SU-DHL-6 (cell line): ENCODE results near the gene NRBF2.
"Not testable (repeated sequence)": the region's sequence is repeated elsewhere in the genome, so short reads cannot be mapped to it uniquely, and the experiment has no call there.

Source experiments
- H2AFZ ChIP-seq: fragments of 200-600 bp; sonication (generic); 2 replicates; pipeline ENCODE4 v1.6.1; 2014; ENCODE audit warnings: low read depth, mild to moderate bottlenecking, moderate library complexity, mixed read lengths, antibody characterized with exemption, low read length; ENCODE audit not compliant: severe bottlenecking
- H3F3A ChIP-seq: fragments of 200-600 bp; shearing (Covaris generic); 2 replicates; pipeline ENCODE4 v1.6.0; 2016; ENCODE audit warnings: antibody characterized with exemption, mild to moderate bottlenecking; ENCODE audit not compliant: insufficient read depth
- H3K27ac ChIP-seq: fragments of 200-600 bp; sonication (generic); 2 replicates; pipeline ENCODE4 v1.5.1; 2016; ENCODE audit warnings: low read depth, mild to moderate bottlenecking, low read length, moderate library complexity, mixed read lengths
- H3K27me3 ChIP-seq: fragments of 200-600 bp; sonication (generic), shearing (Covaris generic); 2 replicates; pipeline ENCODE4 v1.6.0; 2014; ENCODE audit warnings: mild to moderate bottlenecking, low read length
- H3K36me3 ChIP-seq: fragments of 200-600 bp; sonication (generic); 2 replicates; pipeline ENCODE4 v1.6.1; 2014; ENCODE audit warnings: mild to moderate bottlenecking, low read length, mixed read lengths
- H3K4me2 ChIP-seq: fragments of 300-600, 200-600 bp; shearing (Covaris generic), sonication (generic); 2 replicates; pipeline ENCODE4 v1.6.0; 2014; ENCODE audit warnings: low read length, low read depth, mild to moderate bottlenecking; ENCODE audit not compliant: poor library complexity, severe bottlenecking
- H3K4me3 ChIP-seq: fragments of 200-600 bp; sonication (generic); 2 replicates; pipeline ENCODE4 v1.5.1; 2014; ENCODE audit warnings: antibody characterized with exemption, low read length, mild to moderate bottlenecking, mixed read lengths; ENCODE audit not compliant: insufficient read depth, poor library complexity, severe bottlenecking
- H3K79me2 ChIP-seq: fragments of 200-600 bp; sonication (generic); 2 replicates; pipeline ENCODE4 v1.6.1; 2014; ENCODE audit warnings: mild to moderate bottlenecking, low read length, moderate library complexity; ENCODE audit not compliant: insufficient read depth
- H3K9ac ChIP-seq: fragments of 200-600 bp; sonication (generic); 2 replicates; pipeline ENCODE4 v1.7.0; 2014; ENCODE audit warnings: mild to moderate bottlenecking, low read length
- H3K9me2 ChIP-seq: fragments of 200-600 bp; sonication (generic); replicated peaks from 2 replicates; pipeline ENCODE4 v1.6.1; 2014; ENCODE audit warnings: low read length; ENCODE audit not compliant: insufficient read depth
- H3K9me3 ChIP-seq: fragments of 200-600 bp; sonication (generic); 2 replicates; pipeline ENCODE4 v1.6.1; 2014; ENCODE audit warnings: low read length, mixed read lengths; ENCODE audit not compliant: insufficient read depth
- H4K20me1 ChIP-seq: fragments of 200-600 bp; sonication (generic); 2 replicates; pipeline ENCODE4 v1.6.1; 2014; ENCODE audit warnings: low read depth, mild to moderate bottlenecking, antibody characterized with exemption, low read length, moderate library complexity, mixed read lengths
- EZH2phosphoT487 ChIP-seq: fragments of 200-600 bp; sonication (generic), shearing (Covaris generic); conservative IDR thresholded peaks from 2 replicates; pipeline ENCODE4 v1.6.1; 2018; ENCODE audit warnings: mild to moderate bottlenecking, antibody characterized with exemption, low read length, moderate library complexity, mixed read lengths
- TF ChIP-seq, protein P1 (sequence below): fragments of 200-600 bp; sonication (generic); IDR thresholded peaks from one replicate; pipeline ENCODE4 v1.5.1; 2017; ENCODE audit warnings: antibody characterized with exemption, mild to moderate bottlenecking, low read length, moderate library complexity; ENCODE audit not compliant: insufficient read depth, poor library complexity, severe bottlenecking

Gene NRBF2

DNA sequence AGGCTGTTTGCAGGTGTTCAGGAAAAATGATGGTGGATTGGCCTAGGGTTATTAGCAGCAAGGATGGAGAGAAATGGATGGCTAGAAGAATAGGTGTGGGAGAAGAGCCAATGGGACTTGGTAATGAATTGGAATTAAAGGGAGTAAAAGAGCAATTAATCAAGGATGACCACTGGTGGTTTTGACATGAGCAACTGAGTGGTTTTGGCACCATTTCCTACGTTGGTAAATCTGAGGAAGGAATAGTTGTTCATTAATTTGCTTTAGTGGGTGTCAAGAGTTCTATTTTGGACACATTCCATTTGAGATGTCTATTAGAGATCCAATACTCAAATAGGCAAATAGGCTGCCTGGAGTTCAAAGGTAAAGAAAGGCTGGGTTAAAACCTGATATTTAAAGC lies 38.2 kb upstream of the NRBF2 start:
- H3K27ac ChIP-seq: no peak overlapping the region
- no peaks in the 10 kb centered on the region for H3K79me2 ChIP-seq
- no peak overlapping the region for H2AFZ ChIP-seq
- H3K4me2 ChIP-seq: no peak overlapping the region
- no peak overlapping the region for H3K4me3 ChIP-seq
- H3K36me3 ChIP-seq: no peaks in the 10 kb centered on the region
- H3K9me3 ChIP-seq: no peaks in the 10 kb centered on the region
- no peak for TF ChIP-seq EZH2phosphoT487
- TF ChIP-seq, protein P1, sequence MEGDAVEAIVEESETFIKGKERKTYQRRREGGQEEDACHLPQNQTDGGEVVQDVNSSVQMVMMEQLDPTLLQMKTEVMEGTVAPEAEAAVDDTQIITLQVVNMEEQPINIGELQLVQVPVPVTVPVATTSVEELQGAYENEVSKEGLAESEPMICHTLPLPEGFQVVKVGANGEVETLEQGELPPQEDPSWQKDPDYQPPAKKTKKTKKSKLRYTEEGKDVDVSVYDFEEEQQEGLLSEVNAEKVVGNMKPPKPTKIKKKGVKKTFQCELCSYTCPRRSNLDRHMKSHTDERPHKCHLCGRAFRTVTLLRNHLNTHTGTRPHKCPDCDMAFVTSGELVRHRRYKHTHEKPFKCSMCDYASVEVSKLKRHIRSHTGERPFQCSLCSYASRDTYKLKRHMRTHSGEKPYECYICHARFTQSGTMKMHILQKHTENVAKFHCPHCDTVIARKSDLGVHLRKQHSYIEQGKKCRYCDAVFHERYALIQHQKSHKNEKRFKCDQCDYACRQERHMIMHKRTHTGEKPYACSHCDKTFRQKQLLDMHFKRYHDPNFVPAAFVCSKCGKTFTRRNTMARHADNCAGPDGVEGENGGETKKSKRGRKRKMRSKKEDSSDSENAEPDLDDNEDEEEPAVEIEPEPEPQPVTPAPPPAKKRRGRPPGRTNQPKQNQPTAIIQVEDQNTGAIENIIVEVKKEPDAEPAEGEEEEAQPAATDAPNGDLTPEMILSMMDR: no peak
- no peaks in the 10 kb centered on the region for H3K27me3 ChIP-seq
- H4K20me1 ChIP-seq: no peaks in the 10 kb centered on the region
- no peaks in the 10 kb centered on the region for H3F3A ChIP-seq
- no peaks in the 10 kb centered on the region for H3K9me2 ChIP-seq
- no peak overlapping the region for H3K9ac ChIP-seq

DNA sequence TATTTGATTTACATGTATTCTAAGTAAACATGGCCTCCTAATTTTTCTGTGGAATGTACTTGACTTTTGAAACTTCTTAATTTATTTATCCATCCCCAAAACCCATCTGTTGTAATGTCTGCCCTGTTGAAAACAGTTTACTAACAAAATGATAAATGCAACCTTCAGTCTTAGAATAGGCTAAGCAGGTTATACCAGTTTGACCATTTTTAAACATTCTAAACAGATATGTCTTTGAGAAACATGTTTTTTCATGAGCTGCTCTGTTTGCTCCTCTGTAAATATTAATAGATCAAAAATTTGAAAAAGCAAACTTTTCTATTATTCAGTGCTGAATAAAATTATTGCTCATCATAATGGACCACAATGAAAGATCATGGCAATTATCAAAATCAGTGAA lies 33.4 kb upstream of the NRBF2 start:
- no peaks in the 10 kb centered on the region for H3K9me2 ChIP-seq
- H3K79me2 ChIP-seq: no peaks in the 10 kb centered on the region
- no peak overlapping the region for H3K4me2 ChIP-seq
- H3K4me3 ChIP-seq: no peak overlapping the region
- H4K20me1 ChIP-seq: no peaks in the 10 kb centered on the region
- H3K27me3 ChIP-seq: no peaks in the 10 kb centered on the region
- H3K9me3 ChIP-seq: no peaks in the 10 kb centered on the region
- no peak overlapping the region for H3K9ac ChIP-seq
- no peaks in the 10 kb centered on the region for H3F3A ChIP-seq
- no peak overlapping the region for H2AFZ ChIP-seq
- H3K36me3 ChIP-seq: no peaks in the 10 kb centered on the region
- no peak overlapping the region for H3K27ac ChIP-seq
- TF ChIP-seq, protein P1: no peak
- TF ChIP-seq EZH2phosphoT487: no peak

DNA sequence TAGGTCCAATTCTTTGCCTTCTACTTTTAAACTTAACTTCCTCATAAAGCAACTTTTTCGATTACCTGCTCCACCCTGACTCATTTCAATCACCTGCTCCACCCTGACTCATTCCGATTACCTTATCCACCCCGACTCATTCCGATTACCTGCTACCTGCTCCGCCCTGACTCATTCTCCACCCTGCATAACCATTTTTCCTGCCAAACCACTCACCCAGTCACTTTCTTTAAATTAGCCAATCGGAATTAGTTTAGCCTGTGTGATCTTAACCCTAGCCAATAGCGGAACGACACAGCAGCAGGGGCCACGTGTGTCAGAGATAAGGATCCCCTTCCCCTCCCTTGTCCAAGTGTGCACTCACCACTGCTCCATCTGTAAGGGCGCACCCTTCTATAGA lies 32.0 kb upstream of the NRBF2 start:
- not testable (repeated sequence) for H3K9me3 ChIP-seq, H3K79me2 ChIP-seq, H2AFZ ChIP-seq, H3F3A ChIP-seq, H3K4me2 ChIP-seq, H3K27me3 ChIP-seq, H3K9me2 ChIP-seq, H3K4me3 ChIP-seq, H4K20me1 ChIP-seq, H3K9ac ChIP-seq, H3K27ac ChIP-seq, H3K36me3 ChIP-seq

DNA sequence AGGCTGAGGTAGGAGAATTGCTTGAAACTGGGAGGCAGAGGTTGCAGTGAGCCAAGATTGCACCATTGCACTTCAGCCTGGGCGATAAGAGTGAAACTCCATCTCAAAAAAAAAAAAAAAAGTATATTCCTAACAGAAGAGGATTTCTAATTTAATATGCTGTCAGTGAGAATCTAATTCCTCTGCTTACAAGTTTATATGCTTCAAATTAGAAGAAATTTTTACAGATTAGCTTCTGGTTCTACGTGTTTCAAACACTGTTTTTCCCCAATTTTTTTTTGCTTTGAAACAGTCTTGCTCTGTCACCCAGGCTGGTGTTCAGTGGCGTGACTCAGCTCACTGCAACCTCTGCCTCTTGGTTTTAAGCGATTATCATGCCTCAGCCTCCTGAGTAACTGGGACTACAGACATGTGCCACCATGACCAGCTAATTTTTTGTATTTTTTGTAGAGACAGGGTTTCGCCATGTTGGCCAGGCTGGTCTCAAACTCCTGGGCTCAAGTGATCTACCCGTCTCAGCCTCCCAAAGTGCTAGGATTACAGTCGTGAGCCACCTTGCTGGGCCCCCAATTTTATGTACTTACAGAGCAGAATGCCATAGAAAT lies 30.7 kb upstream of the NRBF2 start:
- not testable (repeated sequence) for H3K9ac ChIP-seq, H3K4me3 ChIP-seq, H3F3A ChIP-seq, H3K9me2 ChIP-seq, H4K20me1 ChIP-seq, H2AFZ ChIP-seq, H3K27ac ChIP-seq, H3K79me2 ChIP-seq, H3K27me3 ChIP-seq, H3K9me3 ChIP-seq, H3K4me2 ChIP-seq, H3K36me3 ChIP-seq

DNA sequence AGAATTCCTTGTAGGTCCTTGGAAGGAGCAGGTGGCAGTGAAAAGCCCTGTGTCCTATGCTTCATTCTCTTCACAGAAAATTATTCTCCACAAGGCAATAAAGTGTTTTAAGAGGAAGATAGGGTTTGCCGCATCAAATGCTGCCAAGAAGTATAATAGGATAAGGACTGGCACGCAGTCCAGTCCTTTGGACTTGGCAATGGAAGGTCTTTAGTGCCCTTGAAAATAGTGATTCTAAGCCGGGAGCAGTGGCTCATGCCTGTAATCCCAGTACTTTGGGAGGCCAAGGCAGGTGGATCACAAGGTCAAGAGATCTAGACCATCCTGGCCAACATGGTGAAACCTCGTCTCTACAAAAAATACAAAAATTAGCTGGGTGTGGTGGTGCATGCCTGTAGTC lies 29.9 kb upstream of the NRBF2 start:
- H4K20me1 ChIP-seq, H3K4me3 ChIP-seq, H3K27ac ChIP-seq, H3K27me3 ChIP-seq, H3K79me2 ChIP-seq, H3K36me3 ChIP-seq, H3K4me2 ChIP-seq, H3F3A ChIP-seq, H3K9me3 ChIP-seq, H3K9ac ChIP-seq, H2AFZ ChIP-seq, H3K9me2 ChIP-seq: not testable (repeated sequence)
